ENCODE data around the gene OSTN.
"Not testable (repeated sequence)": the region's sequence is repeated elsewhere in the genome, so short reads cannot be mapped to it uniquely, and the experiment has no call there.

Gene OSTN

GRCh38 chr3:191170097-191170496, 28.9 kb upstream of the OSTN start:
- H2AFZ ChIP-seq (ENCODE audit: low read depth, low read length) = no peak overlapping the region
- ATAC-seq (ENCODE audit: insufficient read depth, low read depth) = no peak

GRCh38 chr3:191175102-191175501, 23.9 kb upstream of the OSTN start:
- no peak overlapping the region for H3K9ac ChIP-seq (ENCODE audit: low read depth, low read length)
- ATAC-seq (ENCODE audit: insufficient read depth, low read depth) (no peak), DNase-seq (no peak)
- H3K27ac ChIP-seq (ENCODE audit: low read length) = no peak overlapping the region
- no peaks in the 10 kb centered on the region for H4K20me1 ChIP-seq (ENCODE audit: insufficient read depth, low read length)
- H3K27me3 ChIP-seq (ENCODE audit: insufficient read depth, low read length, poor library complexity) = no peaks in the 10 kb centered on the region
- H3K4me1 ChIP-seq (ENCODE audit: insufficient read depth, low read length) = no peaks in the 10 kb centered on the region
- no peaks in the 10 kb centered on the region for H3K36me3 ChIP-seq (ENCODE audit: insufficient read depth, low read length)
- no peak overlapping the region for H3K4me3 ChIP-seq (ENCODE audit: low read depth in 1 of 2, low read length in 2 of 2)
- no peak overlapping the region for H3K4me2 ChIP-seq (ENCODE audit: insufficient read depth, low read length)
- H3K9me3 ChIP-seq (ENCODE audit: insufficient read depth, low read length, severe bottlenecking) = no peaks in the 10 kb centered on the region
- no peak for TF ChIP-seq EZH2 (IDR thresholded peaks at IDR 0.05; ENCODE audit: borderline replicate concordance, low read depth, low read length, severe bottlenecking)
- no peak for TF ChIP-seq CTCF (IDR thresholded peaks at IDR 0.05; ENCODE audit: borderline replicate concordance, extremely low read depth, low read length, poor library complexity, severe bottlenecking)
- H2AFZ ChIP-seq (ENCODE audit: low read depth, low read length) = no peak overlapping the region
- no peaks in the 10 kb centered on the region for H3K79me2 ChIP-seq (ENCODE audit: insufficient read depth, low read length)

More at GRCh38 chr3:191170097-191170496, 28.9 kb upstream of the OSTN start:
- H3K9me3 ChIP-seq (ENCODE audit: insufficient read depth, low read length, severe bottlenecking) = no peaks in the 10 kb centered on the region
- H3K4me1 ChIP-seq (ENCODE audit: insufficient read depth, low read length) = no peaks in the 10 kb centered on the region
- H4K20me1 ChIP-seq (ENCODE audit: insufficient read depth, low read length) = no peaks in the 10 kb centered on the region
- H3K27me3 ChIP-seq (ENCODE audit: insufficient read depth, low read length, poor library complexity) = no peaks in the 10 kb centered on the region
- DNase-seq = no peak
- H3K79me2 ChIP-seq (ENCODE audit: insufficient read depth, low read length) = no peaks in the 10 kb centered on the region
- H3K4me2 ChIP-seq (ENCODE audit: insufficient read depth, low read length) = no peak overlapping the region
- no peak overlapping the region for H3K27ac ChIP-seq (ENCODE audit: low read length)
- TF ChIP-seq EZH2 (IDR thresholded peaks at IDR 0.05; ENCODE audit: borderline replicate concordance, low read depth, low read length, severe bottlenecking) = no peak
- no peak for TF ChIP-seq CTCF (IDR thresholded peaks at IDR 0.05; ENCODE audit: borderline replicate concordance, extremely low read depth, low read length, poor library complexity, severe bottlenecking)
- H3K4me3 ChIP-seq (ENCODE audit: low read depth in 1 of 2, low read length in 2 of 2) = no peak overlapping the region
- no peaks in the 10 kb centered on the region for H3K36me3 ChIP-seq (ENCODE audit: insufficient read depth, low read length)
- no peak overlapping the region for H3K9ac ChIP-seq (ENCODE audit: low read depth, low read length)

GRCh38 chr3:191176038-191176785, 22.8 kb upstream of the OSTN start:
- H3K79me2 ChIP-seq (ENCODE audit: insufficient read depth, low read length) = no peaks in the 10 kb centered on the region
- ATAC-seq (ENCODE audit: insufficient read depth, low read depth) (no peak), DNase-seq (no peak)
- H3K9me3 ChIP-seq (ENCODE audit: insufficient read depth, low read length, severe bottlenecking) = no peaks in the 10 kb centered on the region
- no peak overlapping the region for H3K4me2 ChIP-seq (ENCODE audit: insufficient read depth, low read length)
- H4K20me1 ChIP-seq (ENCODE audit: insufficient read depth, low read length) = no peaks in the 10 kb centered on the region
- H3K4me3 ChIP-seq (ENCODE audit: low read depth in 1 of 2, low read length in 2 of 2) = no peak overlapping the region
- no peaks in the 10 kb centered on the region for H3K4me1 ChIP-seq (ENCODE audit: insufficient read depth, low read length)
- H3K9ac ChIP-seq (ENCODE audit: low read depth, low read length) = no peak overlapping the region
- H3K36me3 ChIP-seq (ENCODE audit: insufficient read depth, low read length) = no peaks in the 10 kb centered on the region
- H2AFZ ChIP-seq (ENCODE audit: low read depth, low read length) = no peak overlapping the region
- H3K27ac ChIP-seq (ENCODE audit: low read length) = no peak overlapping the region
- TF ChIP-seq CTCF (IDR thresholded peaks at IDR 0.05; ENCODE audit: borderline replicate concordance, extremely low read depth, low read length, poor library complexity, severe bottlenecking) (no peak), EZH2 (IDR thresholded peaks at IDR 0.05; ENCODE audit: borderline replicate concordance, low read depth, low read length, severe bottlenecking) (no peak)
- H3K27me3 ChIP-seq (ENCODE audit: insufficient read depth, low read length, poor library complexity) = no peaks in the 10 kb centered on the region

- not testable (repeated sequence) for H2AFZ ChIP-seq (ENCODE audit: low read depth, low read length); H3K36me3 ChIP-seq (ENCODE audit: insufficient read depth, low read length); H3K27me3 ChIP-seq (ENCODE audit: insufficient read depth, low read length, poor library complexity); ATAC-seq (ENCODE audit: insufficient read depth, low read depth); H3K4me1 ChIP-seq (ENCODE audit: insufficient read depth, low read length); H3K9ac ChIP-seq (ENCODE audit: low read depth, low read length); H3K4me2 ChIP-seq (ENCODE audit: insufficient read depth, low read length); H3K79me2 ChIP-seq (ENCODE audit: insufficient read depth, low read length); H3K27ac ChIP-seq (ENCODE audit: low read length); H3K9me3 ChIP-seq (ENCODE audit: insufficient read depth, low read length, severe bottlenecking); H4K20me1 ChIP-seq (ENCODE audit: insufficient read depth, low read length); H3K4me3 ChIP-seq (ENCODE audit: low read depth in 1 of 2, low read length in 2 of 2); DNase-seq
Measured at GRCh38 chr3:191185382-191185781, 13.7 kb upstream of the OSTN start.

- not testable (repeated sequence) for DNase-seq; H2AFZ ChIP-seq (ENCODE audit: low read depth, low read length); H3K79me2 ChIP-seq (ENCODE audit: insufficient read depth, low read length); H3K27ac ChIP-seq (ENCODE audit: low read length); ATAC-seq (ENCODE audit: insufficient read depth, low read depth); H3K4me1 ChIP-seq (ENCODE audit: insufficient read depth, low read length); H4K20me1 ChIP-seq (ENCODE audit: insufficient read depth, low read length); H3K9me3 ChIP-seq (ENCODE audit: insufficient read depth, low read length, severe bottlenecking); H3K4me2 ChIP-seq (ENCODE audit: insufficient read depth, low read length); H3K27me3 ChIP-seq (ENCODE audit: insufficient read depth, low read length, poor library complexity); H3K4me3 ChIP-seq (ENCODE audit: low read depth in 1 of 2, low read length in 2 of 2); H3K36me3 ChIP-seq (ENCODE audit: insufficient read depth, low read length); H3K9ac ChIP-seq (ENCODE audit: low read depth, low read length)
Measured at GRCh38 chr3:191188246-191188645, 10.8 kb upstream of the OSTN start.

GRCh38 chr3:191192270-191192669, 6.8 kb upstream of the OSTN start:
- not testable (repeated sequence) for H3K36me3 ChIP-seq (ENCODE audit: insufficient read depth, low read length); H3K27ac ChIP-seq (ENCODE audit: low read length); H2AFZ ChIP-seq (ENCODE audit: low read depth, low read length); H3K27me3 ChIP-seq (ENCODE audit: insufficient read depth, low read length, poor library complexity); H3K9me3 ChIP-seq (ENCODE audit: insufficient read depth, low read length, severe bottlenecking); H3K79me2 ChIP-seq (ENCODE audit: insufficient read depth, low read length); H3K4me1 ChIP-seq (ENCODE audit: insufficient read depth, low read length); DNase-seq; H3K4me3 ChIP-seq (ENCODE audit: low read depth in 1 of 2, low read length in 2 of 2); H4K20me1 ChIP-seq (ENCODE audit: insufficient read depth, low read length); ATAC-seq (ENCODE audit: insufficient read depth, low read depth); H3K9ac ChIP-seq (ENCODE audit: low read depth, low read length); H3K4me2 ChIP-seq (ENCODE audit: insufficient read depth, low read length)
